Large intestine (tissue), 3 donors: ENCODE data around the gene TENM4. TPM values are rescaled to one million over a fixed set of nuclear protein-coding genes. Genes with fewer than 3 reads are reported as not detected.

ENCODE experiments used
- DNase-seq, 2 donors: peaks; one replicate each; pipeline versions ENCODE4 v3.0.0 to v3.0.0-alpha.2; 2013
- H3K27ac ChIP-seq: one replicate; pipeline ENCODE4 v1.5.1; 2013; ENCODE audit warnings: low read length
- H3K27me3 ChIP-seq: 2 replicates; pipeline ENCODE4 v1.6.1; 2013; ENCODE audit warnings: low read length; ENCODE audit not compliant: control insufficient read depth, insufficient read depth
- H3K36me3 ChIP-seq: 2 replicates; pipeline ENCODE4 v1.6.1; 2013; ENCODE audit warnings: low read length; ENCODE audit not compliant: control insufficient read depth, insufficient read depth
- H3K4me1 ChIP-seq: one replicate; pipeline ENCODE4 v1.6.1; 2013; ENCODE audit warnings: low read length; ENCODE audit not compliant: control insufficient read depth, insufficient read depth
- H3K4me3 ChIP-seq: one replicate; pipeline ENCODE4 v1.5.1; 2013; ENCODE audit warnings: low read length
- H3K9me3 ChIP-seq: one replicate; pipeline ENCODE4 v1.6.1; 2013; ENCODE audit warnings: mild to moderate bottlenecking, low read depth, low read length, moderate library complexity; ENCODE audit not compliant: control insufficient read depth
- WGBS: methylation state at CpG from one replicate; pipeline ENCODE4 v1.1.5; 2013; ENCODE audit warnings: low lambda C conversion rate; ENCODE audit not compliant: insufficient coverage; 5-methylcytosine and 5-hydroxymethylcytosine counted together
- polyA plus RNA-seq: library from polyadenylated mRNA; unstranded; fragments of 120-200 nt; gene quantifications from one replicate; pipeline ENCODE4 v1.2.1, GENCODE V29; 2013

Gene TENM4
- polyA plus RNA-seq, 1 donor = 2.1 TPM

DNA sequence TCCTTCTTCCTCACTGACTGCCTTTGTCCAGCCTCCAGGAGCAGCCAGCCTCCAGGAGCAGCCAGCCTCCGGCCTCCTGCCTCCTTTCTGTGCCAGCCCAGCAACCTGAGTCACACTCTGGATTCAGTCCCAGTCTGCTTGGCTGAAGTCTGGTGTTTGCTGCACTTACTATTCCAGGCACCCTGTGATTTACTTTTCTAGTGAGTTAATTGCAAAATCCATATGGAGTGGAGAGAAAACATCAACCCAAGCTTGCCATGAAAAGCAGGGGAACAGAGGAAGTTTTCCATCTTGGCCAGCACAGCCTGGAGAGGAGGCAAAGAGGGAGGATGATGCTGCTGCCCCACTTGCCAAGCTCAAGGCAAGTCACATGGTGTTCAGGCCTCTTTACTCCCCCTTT, 400.5 kb downstream of the TENM4 start:
- Histone ChIP-seq H3K27ac (no peak overlapping the region), H3K4me3 (no peak overlapping the region), H3K36me3 (no peaks in the 10 kb centered on the region), H3K27me3 (peaks cover 11% of the 10 kb centered on the region), H3K4me1 (peaks cover 5% of the 10 kb centered on the region), H3K9me3 (no peaks in the 10 kb centered on the region)
- DNase-seq = no peak
- no CpG with 5 or more reads among the region's 1 CpG for whole genome bisulfite sequencing

DNA sequence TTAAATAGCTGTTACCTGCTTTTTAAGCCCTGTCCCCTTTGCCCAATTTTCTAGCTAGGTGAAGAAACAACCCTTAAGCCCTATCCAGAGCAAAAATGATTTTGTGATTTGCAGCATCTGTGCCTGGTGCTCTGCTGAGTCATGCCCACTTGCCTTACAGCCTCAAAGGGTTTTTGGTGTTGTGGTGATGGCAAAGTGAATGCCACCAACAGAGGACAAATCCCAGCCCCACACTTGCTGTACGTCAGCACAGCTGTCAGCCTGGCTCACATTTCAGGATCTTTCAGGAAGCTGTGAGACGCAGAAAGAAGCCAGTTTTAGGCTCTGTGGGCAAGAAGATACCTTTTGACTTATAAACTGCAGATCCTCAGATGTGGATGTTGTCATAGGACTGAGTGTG, 401.7 kb downstream of the TENM4 start:
- Histone ChIP-seq H3K4me3 (no peak overlapping the region), H3K4me1 (no peaks in the 10 kb centered on the region), H3K27me3 (peaks cover 11% of the 10 kb centered on the region), H3K36me3 (no peaks in the 10 kb centered on the region), H3K9me3 (no peaks in the 10 kb centered on the region), H3K27ac (no peak overlapping the region)
- WGBS = no CpG with 5 or more reads among the region's 2 CpGs
- no peak for DNase-seq

GRCh38 chr11:79035881-79036280, 404.9 kb downstream of the TENM4 start:
- Histone ChIP-seq H3K36me3 (no peaks in the 10 kb centered on the region), H3K9me3 (no peaks in the 10 kb centered on the region), H3K27ac (no peak overlapping the region), H3K4me1 (no peaks in the 10 kb centered on the region), H3K4me3 (no peak overlapping the region), H3K27me3 (peaks cover 19% of the 10 kb centered on the region)
- no CpG with 5 or more reads among the region's 3 CpGs for WGBS
- DNase-seq = no peak

DNA sequence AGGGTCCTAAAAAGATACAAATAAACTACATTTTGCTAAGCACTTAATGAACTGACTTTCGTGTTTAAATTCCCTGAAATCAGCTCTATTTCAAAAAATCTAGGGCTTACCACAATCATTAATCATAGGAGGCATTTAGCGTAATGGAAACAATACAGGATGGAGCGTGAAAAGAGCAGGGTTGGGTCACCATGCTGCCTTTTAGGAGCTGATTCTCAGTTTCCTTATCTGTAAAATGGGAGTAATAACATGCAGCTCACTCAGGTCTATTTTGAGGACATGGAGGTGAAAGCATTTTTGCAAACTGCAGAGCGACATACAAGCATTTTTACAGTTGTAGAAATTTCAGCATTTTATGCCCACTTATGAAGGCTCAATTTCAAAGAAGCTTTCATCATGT, 407.0 kb downstream of the TENM4 start:
- Histone ChIP-seq H3K36me3 (no peaks in the 10 kb centered on the region), H3K27me3 (peaks cover 24% of the 10 kb centered on the region), H3K4me1 (no peaks in the 10 kb centered on the region), H3K9me3 (no peaks in the 10 kb centered on the region), H3K4me3 (no peak overlapping the region), H3K27ac (no peak overlapping the region)
- DNase-seq = no peak
- 96% methylated on average over 3 of the region's 4 CpGs for WGBS

GRCh38 chr11:79030448-79030847, 410.4 kb downstream of the TENM4 start:
- H3K27me3 ChIP-seq = peaks cover 27% of the 10 kb centered on the region
- no peak overlapping the region for H3K27ac ChIP-seq
- DNase-seq = no peak
- no peaks in the 10 kb centered on the region for H3K36me3 ChIP-seq
- no peaks in the 10 kb centered on the region for H3K9me3 ChIP-seq
- WGBS = no CpG with 5 or more reads among the region's 9 CpGs
- no peak overlapping the region for H3K4me3 ChIP-seq
- H3K4me1 ChIP-seq = no peaks in the 10 kb centered on the region

- Histone ChIP-seq H3K27me3 (peaks cover 27% of the 10 kb centered on the region), H3K9me3 (no peaks in the 10 kb centered on the region), H3K4me1 (no peaks in the 10 kb centered on the region), H3K36me3 (no peaks in the 10 kb centered on the region), H3K4me3 (no peak overlapping the region), H3K27ac (no peak overlapping the region)
- no CpG with 5 or more reads among the region's 1 CpG for WGBS
- DNase-seq = no peak
These were observed 412.6 kb downstream of the TENM4 start for GRCh38 chr11:79028225-79028624.

DNA sequence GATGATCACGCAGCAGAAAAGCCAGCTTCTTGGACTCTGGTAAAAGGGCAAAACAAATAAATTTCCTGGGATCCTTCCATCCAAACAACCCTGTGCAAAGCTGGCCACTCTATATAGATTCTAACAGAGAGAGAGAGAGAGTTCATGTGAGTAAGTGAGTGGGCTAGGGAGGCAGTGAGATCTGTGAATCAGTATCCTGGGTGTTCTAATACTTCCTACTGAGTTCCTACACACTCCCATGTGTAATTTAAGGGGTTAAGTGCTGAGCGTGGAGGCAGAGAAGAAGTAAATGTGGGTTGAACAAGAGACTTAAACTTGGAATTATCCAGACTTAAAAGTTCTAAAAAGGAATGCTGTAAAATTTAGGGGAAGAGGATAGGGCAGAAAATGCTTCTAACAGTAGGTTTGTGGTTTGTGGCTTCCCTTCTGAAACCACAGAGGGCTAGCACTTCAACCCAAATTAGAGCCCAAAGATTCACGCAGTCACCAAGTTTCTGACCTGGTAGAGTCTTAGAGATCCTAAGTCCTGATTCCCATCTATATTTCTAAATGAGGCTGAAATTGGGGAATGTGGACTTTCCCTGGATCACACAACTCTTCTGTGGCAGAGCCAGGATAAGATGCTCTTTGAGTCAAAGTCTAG, 413.9 kb downstream of the TENM4 start:
- WGBS = no CpG with 5 or more reads among the region's 3 CpGs
- no peaks in the 10 kb centered on the region for H3K36me3 ChIP-seq
- peaks cover 32% of the 10 kb centered on the region for H3K27me3 ChIP-seq
- H3K4me1 ChIP-seq = no peaks in the 10 kb centered on the region
- H3K9me3 ChIP-seq = no peaks in the 10 kb centered on the region
- H3K27ac ChIP-seq = no peak overlapping the region
- no peak for DNase-seq
- no peak overlapping the region for H3K4me3 ChIP-seq

DNA sequence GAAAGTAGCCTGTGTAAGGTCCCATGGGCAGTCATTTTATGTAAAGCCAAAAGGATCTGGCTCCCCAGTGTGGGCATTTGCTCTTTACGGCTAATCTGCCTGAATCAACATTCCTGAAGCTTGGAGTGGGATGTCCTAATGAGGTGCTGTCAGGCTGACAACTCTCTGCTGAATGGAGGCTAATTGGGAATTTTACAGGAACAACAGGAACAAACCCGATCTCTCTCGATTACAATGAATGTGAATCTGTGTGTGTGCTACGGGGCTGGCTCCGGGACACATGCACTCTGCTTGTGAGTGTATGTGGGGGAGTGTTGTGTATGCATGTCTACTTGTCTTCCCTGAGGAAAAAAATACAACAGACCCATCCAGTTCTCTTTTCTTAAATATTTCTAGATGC, 415.2 kb downstream of the TENM4 start:
- Histone ChIP-seq H3K9me3 (no peaks in the 10 kb centered on the region), H3K36me3 (no peaks in the 10 kb centered on the region), H3K4me3 (no peak overlapping the region), H3K27me3 (peaks cover 25% of the 10 kb centered on the region), H3K4me1 (no peaks in the 10 kb centered on the region), H3K27ac (no peak overlapping the region)
- no CpG with 5 or more reads among the region's 5 CpGs for WGBS
- DNase-seq = no peak

DNA sequence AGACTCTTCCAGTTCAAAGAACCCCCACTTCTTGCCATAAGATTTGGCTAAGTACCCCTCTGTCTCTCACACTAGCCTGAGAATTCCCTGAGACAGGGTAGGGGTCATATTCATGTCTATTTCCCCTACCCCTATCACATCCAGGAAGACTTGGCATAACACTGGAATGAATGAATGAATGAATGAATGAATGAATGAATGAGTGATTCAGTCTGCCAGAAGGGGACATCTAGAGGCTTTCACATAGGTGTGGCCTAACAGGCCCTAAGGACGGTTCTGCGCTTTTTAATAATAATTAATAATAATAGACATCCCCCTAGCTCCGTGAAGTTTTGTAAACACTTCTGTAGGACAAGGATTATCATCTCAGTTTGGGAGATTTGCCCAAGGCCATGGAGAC, 415.7 kb downstream of the TENM4 start:
- H3K4me3 ChIP-seq = no peak overlapping the region
- peaks cover 22% of the 10 kb centered on the region for H3K27me3 ChIP-seq
- WGBS = no CpG with 5 or more reads among the region's 3 CpGs
- no peaks in the 10 kb centered on the region for H3K36me3 ChIP-seq
- no peaks in the 10 kb centered on the region for H3K4me1 ChIP-seq
- no peak overlapping the region for H3K27ac ChIP-seq
- no peaks in the 10 kb centered on the region for H3K9me3 ChIP-seq
- DNase-seq = no peak

- H3K4me3 ChIP-seq = no peak overlapping the region
- no peak overlapping the region for H3K27ac ChIP-seq
- WGBS = 71% methylated on average over 1 of the region's 5 CpGs
- peaks cover 13% of the 10 kb centered on the region for H3K27me3 ChIP-seq
- no peak for DNase-seq
- H3K4me1 ChIP-seq = no peaks in the 10 kb centered on the region
- H3K9me3 ChIP-seq = no peaks in the 10 kb centered on the region
- H3K36me3 ChIP-seq = no peaks in the 10 kb centered on the region
These were observed 418.6 kb downstream of the TENM4 start for GRCh38 chr11:79022265-79022664.

GRCh38 chr11:79021601-79022000, 419.2 kb downstream of the TENM4 start:
- Histone ChIP-seq H3K27ac (no peak overlapping the region), H3K4me3 (no peak overlapping the region), H3K9me3 (no peaks in the 10 kb centered on the region), H3K27me3 (peaks cover 11% of the 10 kb centered on the region), H3K36me3 (no peaks in the 10 kb centered on the region), H3K4me1 (no peaks in the 10 kb centered on the region)
- DNase-seq = no peak
- WGBS = no CpG with 5 or more reads among the region's 1 CpG
